Ascending aorta (tissue), 2 donors: ENCODE measurements around the gene MS4A15. TPM values are rescaled to one million over a fixed set of nuclear protein-coding genes. Genes with fewer than 3 reads are reported as not detected.

ENCODE experiments used
- DNase-seq, 2 donors: peaks; one replicate each; pipeline ENCODE4 v3.0.0-alpha.2; 2019; ENCODE audit warnings: low spot score in 2 of 2
- H3K27ac ChIP-seq, 2 donors: fragments of 200-600 bp; sonication (generic); one replicate each; pipeline ENCODE4 v1.5.1; 2016 to 2017; ENCODE audit warnings: mild to moderate bottlenecking in 1 of 2
- H3K27me3 ChIP-seq: fragments of 200-600 bp; sonication (generic); one replicate; pipeline ENCODE4 v1.5.1; 2017
- H3K36me3 ChIP-seq, 2 donors: fragments of 200-600 bp; sonication (generic); one replicate each; pipeline ENCODE4 v1.5.1; 2016
- H3K4me1 ChIP-seq, 2 donors: fragments of 200-600 bp; sonication (generic); one replicate each; pipeline ENCODE4 v1.5.1; 2016 to 2017; ENCODE audit warnings: mild to moderate bottlenecking in 1 of 2
- H3K4me3 ChIP-seq, 2 donors: fragments of 200-600 bp; sonication (generic); one replicate each; pipeline ENCODE4 v1.5.1; 2016 to 2017; ENCODE audit warnings: mild to moderate bottlenecking in 1 of 2
- H3K9me3 ChIP-seq, 2 donors: fragments of 200-600 bp; sonication (generic); one replicate each; pipeline ENCODE4 v1.5.1; 2016
- intact Hi-C: fragments of 100-400 bp; cut with DNase I; formaldehyde crosslinking; loops from one replicate; pipeline ENCODE4 v1.15.1; 2023
- total RNA-seq: library from RNA; depleted of rRNA; stranded (reverse); fragments of >200 nt; gene quantifications from one replicate; pipeline ENCODE4 v1.1.0, GENCODE V29; 2016
- TF ChIP-seq, protein P1 (sequence below), 3 experiments: fragments of 200-600 bp in 2 of 3; fragments of 450-650 bp in 1 of 3; sonication (generic) in 2 of 3; IDR thresholded peaks; one replicate each; pipeline ENCODE4 v1.5.1; 2016 to 2019; ENCODE audit warnings: antibody characterized with exemption in 3 of 3, mild to moderate bottlenecking in 1 of 3, moderate library complexity in 1 of 3

MS4A15 gene
- total RNA-seq, 1 donor from 2014 or later = not detected

DNA sequence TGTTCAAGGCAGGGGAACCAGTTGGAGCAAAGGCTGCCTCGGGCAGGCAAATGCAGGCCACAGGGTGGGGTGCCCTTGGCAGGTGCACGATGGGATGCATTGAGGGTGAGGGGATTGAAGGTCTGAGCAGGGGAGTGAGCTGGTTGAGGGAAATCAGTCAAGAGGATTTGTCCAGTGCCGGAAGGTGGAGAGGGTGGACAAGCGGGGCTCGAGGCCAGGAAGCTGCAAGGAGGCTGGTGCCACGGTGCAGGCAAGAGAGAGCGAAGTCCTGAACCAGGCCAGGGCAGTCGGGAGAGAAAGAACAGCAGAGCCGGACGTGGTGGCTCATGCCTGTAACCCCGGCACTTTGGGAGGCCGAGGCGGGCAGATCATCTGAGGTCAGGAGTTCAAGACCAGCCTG, 18.1 kb downstream of the MS4A15 start:
- TF ChIP-seq, protein P1, sequence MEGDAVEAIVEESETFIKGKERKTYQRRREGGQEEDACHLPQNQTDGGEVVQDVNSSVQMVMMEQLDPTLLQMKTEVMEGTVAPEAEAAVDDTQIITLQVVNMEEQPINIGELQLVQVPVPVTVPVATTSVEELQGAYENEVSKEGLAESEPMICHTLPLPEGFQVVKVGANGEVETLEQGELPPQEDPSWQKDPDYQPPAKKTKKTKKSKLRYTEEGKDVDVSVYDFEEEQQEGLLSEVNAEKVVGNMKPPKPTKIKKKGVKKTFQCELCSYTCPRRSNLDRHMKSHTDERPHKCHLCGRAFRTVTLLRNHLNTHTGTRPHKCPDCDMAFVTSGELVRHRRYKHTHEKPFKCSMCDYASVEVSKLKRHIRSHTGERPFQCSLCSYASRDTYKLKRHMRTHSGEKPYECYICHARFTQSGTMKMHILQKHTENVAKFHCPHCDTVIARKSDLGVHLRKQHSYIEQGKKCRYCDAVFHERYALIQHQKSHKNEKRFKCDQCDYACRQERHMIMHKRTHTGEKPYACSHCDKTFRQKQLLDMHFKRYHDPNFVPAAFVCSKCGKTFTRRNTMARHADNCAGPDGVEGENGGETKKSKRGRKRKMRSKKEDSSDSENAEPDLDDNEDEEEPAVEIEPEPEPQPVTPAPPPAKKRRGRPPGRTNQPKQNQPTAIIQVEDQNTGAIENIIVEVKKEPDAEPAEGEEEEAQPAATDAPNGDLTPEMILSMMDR (IDR thresholded peaks at IDR 0.05) = no peak
- no peaks in the 10 kb centered on the region for H3K27me3 ChIP-seq
- peaks cover 0 to 3% of the 10 kb centered on the region in 2 donors for H3K4me1 ChIP-seq
- DNase-seq = no peak
- intact Hi-C loops = loop anchor here (2.0 to 5.0 kb wide), 2 partner anchors 66 to 123 kb away; no protein-coding TSS in a partner anchor
- no peaks in the 10 kb centered on the region for H3K36me3 ChIP-seq
- no peaks in the 10 kb centered on the region for H3K9me3 ChIP-seq
- H3K27ac ChIP-seq = no peak overlapping the region
- no peak overlapping the region for H3K4me3 ChIP-seq

DNA sequence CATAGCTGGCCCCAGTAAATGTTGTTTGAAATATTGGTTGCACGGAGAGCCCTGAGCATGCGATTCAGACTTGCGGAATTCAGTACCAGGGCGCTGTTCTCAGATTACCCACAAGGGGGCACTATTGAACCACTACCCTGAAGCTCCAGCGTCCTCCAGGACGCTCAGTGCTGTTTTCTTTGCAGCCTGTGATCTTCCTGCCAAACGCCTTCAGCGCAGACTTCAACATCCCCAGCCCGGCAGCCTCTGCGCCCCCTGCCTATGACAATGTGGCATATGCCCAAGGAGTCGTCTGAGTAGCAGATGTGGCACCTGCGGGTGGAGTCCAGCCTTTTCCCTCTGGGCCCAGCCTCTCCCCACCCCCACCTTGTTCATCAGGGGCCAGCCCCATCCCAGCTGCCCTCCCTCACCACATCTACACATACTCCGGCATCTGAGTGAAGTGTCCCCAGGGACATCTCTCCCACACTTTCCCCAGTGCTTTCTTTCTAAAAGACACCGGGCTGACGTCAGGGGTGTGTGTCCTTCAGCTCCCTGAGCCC, 18.8 kb downstream of the MS4A15 start:
- H3K4me3 ChIP-seq = no peak overlapping the region
- TF ChIP-seq, protein P1 (IDR thresholded peaks at IDR 0.05) = peak; percentile 57 to 89 (median 84)
- intact Hi-C loops = loop anchor here (2.0 to 5.0 kb wide), 2 partner anchors 65 to 122 kb away; no protein-coding TSS in a partner anchor

DNA sequence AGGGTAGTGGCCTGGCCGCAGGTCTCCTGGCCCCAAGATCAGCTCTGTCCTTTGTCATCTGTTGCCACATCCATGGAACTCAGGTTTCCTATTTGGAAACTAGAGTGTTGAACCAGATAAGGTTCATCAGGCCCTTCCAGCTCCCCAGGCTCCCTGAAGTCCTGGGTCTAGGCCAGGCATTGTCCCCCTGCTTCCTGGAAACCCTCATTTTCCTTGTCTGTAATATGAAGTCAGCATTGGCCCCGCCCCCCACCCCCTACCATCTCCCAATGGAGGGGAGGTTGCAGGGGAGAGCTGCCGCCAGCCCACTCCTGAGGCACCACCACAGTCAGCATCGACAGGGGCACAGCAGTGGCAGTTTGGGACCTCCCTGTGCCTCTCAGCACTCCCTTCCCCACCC, 19.5 kb downstream of the MS4A15 start:
- Histone ChIP-seq H3K27ac (no peak overlapping the region), H3K27me3 (no peaks in the 10 kb centered on the region), H3K9me3 (no peaks in the 10 kb centered on the region), H3K4me3 (no peak overlapping the region), H3K4me1 (peaks cover 0 to 3% of the 10 kb centered on the region in 2 donors), H3K36me3 (no peaks in the 10 kb centered on the region)
- intact Hi-C loops = loop anchor here (5.0 kb wide), 1 partner anchor 121 kb away; no protein-coding TSS in a partner anchor
- DNase-seq = no peak
- TF ChIP-seq, protein P1 (IDR thresholded peaks at IDR 0.05) = no peak

More for the DNA sequence above, 18.8 kb downstream of the MS4A15 start:
- H3K4me1 ChIP-seq = peaks cover 0 to 3% of the 10 kb centered on the region in 2 donors
- no peaks in the 10 kb centered on the region for H3K36me3 ChIP-seq
- peak in 1 of 2 donors; percentile 88 for DNase-seq
- H3K9me3 ChIP-seq = no peaks in the 10 kb centered on the region
- no peak overlapping the region for H3K27ac ChIP-seq
- H3K27me3 ChIP-seq = no peaks in the 10 kb centered on the region

DNA sequence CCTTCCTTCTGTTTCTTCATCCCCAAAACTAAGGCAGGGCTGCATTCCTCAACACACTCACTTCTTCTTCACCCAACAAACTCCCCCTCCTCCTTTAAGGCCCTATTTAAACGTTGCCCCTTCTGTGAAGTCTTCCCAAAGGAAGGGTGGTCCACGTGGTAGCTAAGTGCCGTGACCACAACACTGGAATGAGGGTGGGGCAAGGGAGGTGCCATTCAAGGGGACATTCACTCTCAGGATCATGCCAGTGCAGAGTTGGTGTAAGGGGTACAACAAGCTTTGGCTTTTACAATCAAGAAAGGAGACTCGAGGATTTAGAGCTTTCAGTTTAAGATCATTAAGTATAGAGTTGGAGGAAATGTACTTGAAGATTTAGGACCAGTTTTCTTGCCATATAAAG, 20.4 kb downstream of the MS4A15 start:
- no peak for DNase-seq

DNA sequence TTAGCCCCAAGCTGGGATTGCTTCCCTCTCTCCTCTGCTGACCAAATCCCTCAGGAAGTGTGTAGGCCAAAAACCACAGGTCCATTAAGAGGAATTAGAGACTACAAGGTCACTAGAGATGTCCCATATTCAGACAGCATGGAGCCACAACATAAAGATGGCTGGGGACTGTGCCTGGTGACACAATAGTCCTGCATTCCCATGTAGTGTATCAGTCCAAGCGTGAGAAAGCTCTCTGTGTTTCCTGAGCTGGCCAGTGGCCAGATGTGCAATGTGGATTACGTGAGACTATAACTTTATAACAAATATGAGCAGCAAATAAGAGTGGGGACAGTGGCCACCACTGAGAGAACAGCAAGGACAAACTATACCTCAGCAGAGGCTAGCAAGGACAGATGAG, 20.9 kb downstream of the MS4A15 start:
- Histone ChIP-seq H3K27ac (no peak overlapping the region), H3K36me3 (no peaks in the 10 kb centered on the region), H3K4me3 (no peak overlapping the region), H3K27me3 (no peaks in the 10 kb centered on the region), H3K9me3 (no peaks in the 10 kb centered on the region), H3K4me1 (peaks cover 0 to 3% of the 10 kb centered on the region in 2 donors)
- TF ChIP-seq, protein P1 (IDR thresholded peaks at IDR 0.05) = no peak
- peak in 1 of 2 donors; percentile 71 for DNase-seq
- intact Hi-C loops = loop anchor here (5.0 kb wide), 1 partner anchor 120 kb away; no protein-coding TSS in a partner anchor

More for the DNA sequence above, 20.4 kb downstream of the MS4A15 start:
- H3K4me3 ChIP-seq = no peak overlapping the region
- peaks cover 0 to 3% of the 10 kb centered on the region in 2 donors for H3K4me1 ChIP-seq
- no peak overlapping the region for H3K27ac ChIP-seq
- H3K27me3 ChIP-seq = no peaks in the 10 kb centered on the region
- no peaks in the 10 kb centered on the region for H3K9me3 ChIP-seq
- no peaks in the 10 kb centered on the region for H3K36me3 ChIP-seq
- intact Hi-C loops = loop anchor here (5.0 kb wide), 1 partner anchor 120 kb away; no protein-coding TSS in a partner anchor
- TF ChIP-seq, protein P1 (IDR thresholded peaks at IDR 0.05) = no peak
